Upper lobe of right lung (tissue), 1 donor: ENCODE results near the gene THSD4. TPM values are rescaled to one million over a fixed set of nuclear protein-coding genes. Genes with fewer than 3 reads are reported as not detected.

ENCODE experiments used
- ATAC-seq: fragments of 200-7000 bp; cut with Tn5 transposase; one replicate; pipeline ENCODE4 v1.9.1; 2020; ENCODE audit warnings: mild to moderate bottlenecking, moderate library complexity
- DNase-seq: peaks from one replicate; pipeline ENCODE4 v3.0.0-alpha.2; 2020
- H3K27ac ChIP-seq: fragments of 200-600 bp; one replicate; pipeline ENCODE4 v1.8.0; 2022
- H3K27me3 ChIP-seq: fragments of 200-600 bp; one replicate; pipeline ENCODE4 v1.8.0; 2022; ENCODE audit warnings: mild to moderate bottlenecking
- H3K36me3 ChIP-seq: fragments of 200-600 bp; one replicate; pipeline ENCODE4 v1.8.0; 2022
- H3K4me1 ChIP-seq: fragments of 200-600 bp; one replicate; pipeline ENCODE4 v1.8.0; 2022
- H3K4me3 ChIP-seq: fragments of 200-600 bp; one replicate; pipeline ENCODE4 v1.8.0; 2022; ENCODE audit warnings: mild to moderate bottlenecking
- H3K9me3 ChIP-seq: fragments of 200-600 bp; one replicate; pipeline ENCODE4 v1.8.0; 2022
- intact Hi-C: fragments of 100-400 bp; cut with DNase I; formaldehyde crosslinking; loops from one replicate; pipeline ENCODE4 v1.11.0; 2022
- total RNA-seq: library from RNA; stranded (reverse); fragmentation: NEBNext Ultra II Directional; extraction: Animal tissue kit (Norgen Biotek cat#: 25700); gene quantifications from one replicate; pipeline ENCODE4 v1.2.1, GENCODE V29; 2021
- TF ChIP-seq, protein P1 (sequence below): fragments of 200-600 bp; IDR thresholded peaks from one replicate; pipeline ENCODE4 v1.8.0; 2022; ENCODE audit warnings: antibody characterized with exemption
- donor health status: DM: no; HTN: yes; CAD: no; lungs with severe emphysema.

THSD4 gene
- total RNA-seq, 1 donor from 2014 or later = 25.6 TPM

DNA sequence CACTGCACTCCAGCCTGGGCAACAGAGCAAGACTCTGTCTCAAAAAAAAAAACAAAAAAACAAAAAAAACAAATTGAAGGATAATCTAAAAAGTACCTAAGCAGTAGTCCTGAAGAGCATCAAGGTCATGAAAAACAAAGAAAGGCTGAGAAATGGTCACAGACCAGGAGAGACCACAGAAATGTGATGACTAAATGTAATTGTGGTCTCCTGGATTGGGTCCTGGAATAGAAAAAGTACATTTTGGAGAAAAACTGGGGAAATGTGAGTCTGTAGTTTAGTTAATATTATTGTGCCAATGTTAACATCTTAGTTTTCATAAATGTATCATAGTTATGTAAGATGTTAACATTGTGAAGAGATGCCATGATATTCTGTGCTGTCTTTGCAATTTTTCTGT is 427.6 kb downstream of the THSD4 start:
- Histone ChIP-seq H3K4me1 (no peaks in the 10 kb centered on the region), H3K27me3 (no peaks in the 10 kb centered on the region), H3K9me3 (no peaks in the 10 kb centered on the region), H3K36me3 (no peaks in the 10 kb centered on the region), H3K4me3 (no peak overlapping the region), H3K27ac (no peak overlapping the region)
- ATAC-seq (no peak), DNase-seq (no peak)
- intact Hi-C loops = no loop called here
- TF ChIP-seq, protein P1, sequence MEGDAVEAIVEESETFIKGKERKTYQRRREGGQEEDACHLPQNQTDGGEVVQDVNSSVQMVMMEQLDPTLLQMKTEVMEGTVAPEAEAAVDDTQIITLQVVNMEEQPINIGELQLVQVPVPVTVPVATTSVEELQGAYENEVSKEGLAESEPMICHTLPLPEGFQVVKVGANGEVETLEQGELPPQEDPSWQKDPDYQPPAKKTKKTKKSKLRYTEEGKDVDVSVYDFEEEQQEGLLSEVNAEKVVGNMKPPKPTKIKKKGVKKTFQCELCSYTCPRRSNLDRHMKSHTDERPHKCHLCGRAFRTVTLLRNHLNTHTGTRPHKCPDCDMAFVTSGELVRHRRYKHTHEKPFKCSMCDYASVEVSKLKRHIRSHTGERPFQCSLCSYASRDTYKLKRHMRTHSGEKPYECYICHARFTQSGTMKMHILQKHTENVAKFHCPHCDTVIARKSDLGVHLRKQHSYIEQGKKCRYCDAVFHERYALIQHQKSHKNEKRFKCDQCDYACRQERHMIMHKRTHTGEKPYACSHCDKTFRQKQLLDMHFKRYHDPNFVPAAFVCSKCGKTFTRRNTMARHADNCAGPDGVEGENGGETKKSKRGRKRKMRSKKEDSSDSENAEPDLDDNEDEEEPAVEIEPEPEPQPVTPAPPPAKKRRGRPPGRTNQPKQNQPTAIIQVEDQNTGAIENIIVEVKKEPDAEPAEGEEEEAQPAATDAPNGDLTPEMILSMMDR = no peak

DNA sequence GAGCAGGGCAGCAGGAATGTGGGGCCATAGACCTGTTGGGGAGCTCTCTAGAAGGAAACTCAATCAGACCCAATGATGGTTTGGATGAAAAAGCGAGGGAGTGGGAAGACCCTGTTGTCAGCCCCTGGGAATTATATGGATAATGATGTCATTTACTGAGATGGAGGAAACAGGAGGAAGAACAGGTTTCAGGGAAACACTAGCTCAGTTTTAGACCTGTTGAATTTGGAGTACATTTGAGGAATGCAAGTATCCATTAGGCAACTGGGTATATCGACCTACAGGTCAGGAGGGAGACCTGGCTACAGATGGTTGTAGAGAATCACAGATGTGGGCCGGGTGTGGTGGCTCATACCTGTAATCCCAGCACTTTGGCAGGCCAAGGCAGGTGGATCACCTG is 428.1 kb downstream of the THSD4 start:
- H3K4me3 ChIP-seq = no peak overlapping the region
- TF ChIP-seq, protein P1 = no peak
- H3K9me3 ChIP-seq = no peaks in the 10 kb centered on the region
- no peak overlapping the region for H3K27ac ChIP-seq
- H3K36me3 ChIP-seq = no peaks in the 10 kb centered on the region
- H3K27me3 ChIP-seq = no peaks in the 10 kb centered on the region
- intact Hi-C loops = no loop called here
- DNase-seq (no peak), ATAC-seq (no peak)
- no peaks in the 10 kb centered on the region for H3K4me1 ChIP-seq

DNA sequence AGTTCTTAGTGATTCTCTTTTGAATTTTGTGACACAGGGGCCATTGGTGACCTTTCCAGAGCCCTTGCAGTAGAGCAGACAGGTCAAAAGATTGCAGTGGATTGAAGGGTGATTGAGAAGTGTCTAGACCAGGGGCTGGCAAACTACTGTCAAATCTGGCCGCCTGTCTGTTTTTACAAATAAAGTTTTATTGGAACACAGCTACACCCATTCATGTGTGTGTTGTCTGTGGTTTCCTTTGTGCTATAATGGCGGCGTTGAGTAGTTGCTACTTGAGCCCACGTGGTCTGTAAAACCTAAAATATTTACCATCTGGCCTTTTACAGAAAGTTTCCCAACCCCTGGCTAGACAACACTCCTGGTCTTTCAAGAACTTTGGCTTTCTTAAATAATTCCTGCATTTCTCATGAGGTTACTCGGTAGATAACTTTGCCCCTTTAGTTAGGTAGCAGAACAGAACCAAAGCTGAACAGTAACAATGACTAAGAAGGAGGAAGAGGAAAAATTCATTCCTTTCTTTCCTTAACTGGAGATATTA is 430.0 kb downstream of the THSD4 start:
- ATAC-seq (no peak), DNase-seq (no peak)
- no peaks in the 10 kb centered on the region for H3K27me3 ChIP-seq
- TF ChIP-seq, protein P1 = no peak
- H3K27ac ChIP-seq = no peak overlapping the region
- no peak overlapping the region for H3K4me3 ChIP-seq
- intact Hi-C loops = no loop called here
- no peaks in the 10 kb centered on the region for H3K4me1 ChIP-seq
- H3K9me3 ChIP-seq = no peaks in the 10 kb centered on the region
- H3K36me3 ChIP-seq = no peaks in the 10 kb centered on the region

DNA sequence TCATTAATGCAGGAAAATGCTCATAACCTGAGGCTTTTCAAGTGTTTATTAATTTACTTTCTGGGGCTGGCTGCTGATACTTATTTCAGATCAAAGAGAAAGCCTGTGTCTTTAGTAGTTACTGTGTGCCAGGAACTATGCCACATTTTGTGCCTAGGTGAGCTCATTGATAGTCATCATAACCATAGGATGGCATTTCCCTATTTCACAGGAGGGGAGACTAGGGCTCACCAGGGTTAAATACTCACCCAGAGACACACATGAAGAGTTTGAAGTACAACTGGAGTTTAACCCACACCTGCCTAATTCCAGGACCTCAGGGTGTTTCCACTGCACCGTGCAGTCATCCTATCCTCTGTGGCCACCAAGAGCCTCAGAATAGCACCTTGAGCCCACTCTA is 430.7 kb downstream of the THSD4 start:
- Histone ChIP-seq H3K9me3 (no peaks in the 10 kb centered on the region), H3K36me3 (no peaks in the 10 kb centered on the region), H3K4me1 (no peaks in the 10 kb centered on the region), H3K4me3 (no peak overlapping the region), H3K27ac (no peak overlapping the region), H3K27me3 (no peaks in the 10 kb centered on the region)
- intact Hi-C loops = no loop called here
- DNase-seq = no peak
- TF ChIP-seq, protein P1 = no peak
- no peak for ATAC-seq

DNA sequence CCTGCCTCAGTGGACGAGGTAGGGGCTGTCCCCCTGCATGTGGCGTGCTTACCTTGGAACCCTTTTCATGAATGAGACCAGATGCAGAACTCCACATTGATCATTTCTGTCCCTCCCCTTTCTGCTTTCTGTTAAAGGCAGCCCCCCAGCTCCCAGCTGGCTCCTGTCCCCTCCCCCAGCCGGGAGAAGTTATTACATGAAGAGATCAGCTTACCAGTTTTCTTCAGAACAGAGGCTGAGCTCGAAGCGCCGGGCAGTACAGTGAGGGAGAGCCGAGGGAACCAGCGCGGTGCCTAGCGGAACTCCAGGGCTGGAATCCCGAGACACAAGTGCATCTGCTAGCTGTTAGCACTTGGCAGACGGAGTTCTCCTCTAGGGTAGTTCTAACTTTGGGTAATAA is 431.7 kb downstream of the THSD4 start:
- intact Hi-C loops = no loop called here
- Histone ChIP-seq H3K36me3 (no peaks in the 10 kb centered on the region), H3K27ac (no peak overlapping the region), H3K4me1 (no peaks in the 10 kb centered on the region), H3K4me3 (no peak overlapping the region), H3K27me3 (no peaks in the 10 kb centered on the region), H3K9me3 (no peaks in the 10 kb centered on the region)
- TF ChIP-seq, protein P1 = no peak
- ATAC-seq (no peak), DNase-seq (peak; percentile 64)

DNA sequence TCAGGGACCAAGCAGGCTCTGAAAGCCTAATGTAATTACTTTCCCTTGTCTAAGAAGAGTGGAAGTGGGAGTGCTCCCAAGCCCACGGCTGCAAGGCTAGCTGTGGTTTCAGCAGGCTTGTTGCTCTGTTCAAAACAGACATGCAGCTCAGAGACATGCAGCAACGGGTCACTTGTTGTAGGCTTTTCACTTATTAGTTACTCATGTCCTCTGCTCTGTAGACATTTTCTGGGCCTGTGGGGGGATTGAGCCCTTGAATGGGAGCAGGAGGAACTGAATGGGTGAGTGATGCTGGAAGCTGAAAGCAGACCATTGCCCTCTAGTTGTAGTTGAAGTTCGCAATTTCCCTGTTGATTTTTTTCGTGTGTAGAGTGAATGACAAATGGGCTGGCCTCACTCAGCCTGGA is 433.1 kb downstream of the THSD4 start:
- intact Hi-C loops = no loop called here
- H3K9me3 ChIP-seq = no peaks in the 10 kb centered on the region
- no peaks in the 10 kb centered on the region for H3K27me3 ChIP-seq
- H3K27ac ChIP-seq = no peak overlapping the region
- no peak overlapping the region for H3K4me3 ChIP-seq
- no peaks in the 10 kb centered on the region for H3K36me3 ChIP-seq
- no peak for ATAC-seq
- no peak for DNase-seq
- H3K4me1 ChIP-seq = no peaks in the 10 kb centered on the region
- TF ChIP-seq, protein P1 = no peak
